A549 (cell line): ENCODE results near the gene AEBP2.

Experiments used
- ATOH8 ChIP-seq: fragments of 250-450 bp; sonication (Bioruptor Pico); IDR thresholded peaks from 2 replicates; pipeline ENCODE4 v1.5.0; 2020; ENCODE audit warnings: low read depth, mild to moderate bottlenecking, moderate library complexity
- BHLHE40 ChIP-seq: IDR thresholded peaks from 2 replicates; pipeline ENCODE4 v1.6.1; 2012; ENCODE audit warnings: low read depth, low read length, inconsistent platforms
- CEBPB ChIP-seq, 2 experiments: fragments of >200 bp in 1 of 2; sonication (Bioruptor Twin) in 1 of 2; formaldehyde crosslinking in 1 of 2; IDR thresholded peaks; 2 replicates each; pipeline ENCODE4 v1.6.1; 2012 to 2016
- CTCF ChIP-seq: fragments of >200 bp; sonication (Bioruptor Twin); formaldehyde crosslinking; IDR thresholded peaks from 3 replicates; pipeline ENCODE4 v1.5.1; 2016
- EP300 ChIP-seq, 2 experiments: fragments of >200 bp; sonication (Bioruptor Twin); formaldehyde crosslinking; IDR thresholded peaks; 2 replicates in 1 of 2; 3 replicates in 1 of 2; pipeline ENCODE4 v1.6.1; 2016 to 2017
- HDAC2 ChIP-seq: fragments of 200-600 bp; sonication (generic); IDR thresholded peaks from 2 replicates; pipeline ENCODE4 v1.6.1; 2016
- JUNB ChIP-seq: fragments of >200 bp; sonication (Bioruptor Twin); formaldehyde crosslinking; IDR thresholded peaks from 2 replicates; pipeline ENCODE4 v1.6.1; 2016
- MYC ChIP-seq: IDR thresholded peaks from 2 replicates; pipeline ENCODE4 v1.6.1; 2012; ENCODE audit warnings: mild to moderate bottlenecking, inconsistent platforms, low read length, improper control_type of control experiment, borderline replicate concordance
- NR3C1 ChIP-seq: fragments of >200 bp; sonication (Bioruptor Twin); formaldehyde crosslinking; IDR thresholded peaks from 3 replicates; pipeline ENCODE4 v1.6.1; 2017
- POLR2A ChIP-seq: IDR thresholded peaks from 2 replicates; pipeline ENCODE4 v1.6.1; 2012; ENCODE audit warnings: mild to moderate bottlenecking, low read length
- POLR2AphosphoS2 ChIP-seq: conservative IDR thresholded peaks from 2 replicates; pipeline ENCODE4 v1.6.1; 2012; ENCODE audit warnings: low read length, improper control_type of control experiment, inconsistent platforms
- REST ChIP-seq: fragments of 200-600 bp; sonication (generic); IDR thresholded peaks from 2 replicates; pipeline ENCODE4 v1.6.1; 2016; ENCODE audit warnings: antibody characterized with exemption, mild to moderate bottlenecking, moderate library complexity
- RFX5 ChIP-seq: fragments of 450-650 bp; IDR thresholded peaks from 2 replicates; pipeline ENCODE4 v1.7.1; 2014; ENCODE audit warnings: antibody characterized with exemption, mild to moderate bottlenecking, moderate library complexity
- ZC3H11A ChIP-seq: fragments of 450-650 bp; IDR thresholded peaks from 2 replicates; pipeline ENCODE4 v1.6.1; 2014; ENCODE audit warnings: antibody characterized with exemption, mild to moderate bottlenecking

- TF ChIP-seq CTCF, result no peak
- no peak for TF ChIP-seq POLR2A
- TF ChIP-seq RFX5, result no peak
- no peak for TF ChIP-seq BHLHE40
- TF ChIP-seq ZC3H11A, result no peak
- TF ChIP-seq EP300 (IDR thresholded peaks at IDR 0.05), result no peak
- TF ChIP-seq CEBPB (IDR thresholded peaks at IDR 0.05), result no peak
- TF ChIP-seq NR3C1, result no peak
- no peak for TF ChIP-seq POLR2AphosphoS2
- no peak for TF ChIP-seq MYC
- TF ChIP-seq REST, result no peak
- TF ChIP-seq JUNB, result no peak
- no peak for TF ChIP-seq HDAC2
- TF ChIP-seq ATOH8 (CRISPR knock-in tag), result no peak
Measured at GRCh38 chr12:19548834-19549233, 109.5 kb downstream of the AEBP2 start.
